K562 (cell line): Measurements from ENCODE around the gene RRAGD. TPM values are rescaled to one million over a fixed set of nuclear protein-coding genes. Genes with fewer than 3 reads are reported as not detected.

Experiments
- ATAC-seq: fragments of 200-7000 bp; cut with Tn5 transposase; 3 replicates; pipeline ENCODE4 v1.9.1; 2020; ENCODE audit warnings: moderate library complexity
- BruUV-seq: library from RNA; stranded (reverse); fragments of 400-500 nt; replicated peaks from 2 replicates; lab custom pipeline; 2021; lab: Mats Ljungman, UMichigan
- CTCF ChIA-PET: fragments of 300-600 bp; formaldehyde crosslinking; extraction: SDS; loops from one replicate; lab custom pipeline; 2021; ENCODE audit warnings: low intra/inter-chr PET ratio; lab: Yijun Ruan, JAX
- POLR2A ChIA-PET: fragments of 300-600, 350-650 bp; sonication (Branson Sonifier 250); formaldehyde crosslinking; extraction: SDS; loops from one replicate; lab custom pipeline; 2021; ENCODE audit warnings: antibody characterized with exemption, inconsistent platforms; lab: Yijun Ruan, JAX
- DNase-seq, 4 experiments: peaks; one replicate each; pipeline versions ENCODE4 v3.0.0 to v3.0.0-alpha.2; 2011 to 2018; ENCODE audit warnings: low spot score in 3 of 4, mixed read lengths in 3 of 4; ENCODE audit errors: extremely low read depth in 1 of 4
- FAIRE-seq: peaks from 2 replicates; lab custom pipeline; 2011; peaks lifted over from hg19 to GRCh38; lab: Jason Lieb, UNC
- H2AFZ ChIP-seq: 2 replicates; pipeline ENCODE4 v1.6.0; 2011; ENCODE audit warnings: low read depth, low read length, control low read depth, inconsistent platforms
- H3K27ac ChIP-seq: fragments of 200-600 bp; 3 replicates; pipeline ENCODE4 v1.8.0; 2011; ENCODE audit warnings: low read depth, mild to moderate bottlenecking, control low read depth, inconsistent platforms, low read length, moderate library complexity, mixed read lengths; ENCODE audit errors: extremely low read depth
- H3K27me3 ChIP-seq, 2 experiments: fragments of 300-600 bp in 1 of 2; 2 replicates in 1 of 2; 3 replicates in 1 of 2; pipeline versions ENCODE4 v1.6.0 to v1.8.0; 2011; ENCODE audit warnings: inconsistent platforms in 2 of 2, low read length in 2 of 2, mild to moderate bottlenecking in 1 of 2, mixed read lengths in 1 of 2, moderate library complexity in 1 of 2; ENCODE audit not compliant: control insufficient read depth in 2 of 2, insufficient read depth in 2 of 2
- H3K36me3 ChIP-seq: fragments of 300-600 bp; 3 replicates; pipeline ENCODE4 v1.8.0; 2011; ENCODE audit warnings: mild to moderate bottlenecking, low read length, inconsistent platforms; ENCODE audit not compliant: control insufficient read depth, insufficient read depth
- H3K4me1 ChIP-seq, 2 experiments: fragments of 200-600 bp in 1 of 2; replicated peaks in 1 of 2; 2 replicates in 1 of 2; 3 replicates in 1 of 2; pipeline versions ENCODE4 v1.5.1 to v1.8.0; 2011; ENCODE audit warnings: inconsistent platforms in 2 of 2, low read length in 2 of 2, mild to moderate bottlenecking in 1 of 2, mixed read lengths in 1 of 2, moderate library complexity in 1 of 2; ENCODE audit not compliant: control insufficient read depth in 2 of 2, insufficient read depth in 2 of 2
- H3K4me2 ChIP-seq: 2 replicates; pipeline ENCODE4 v1.6.1; 2011; ENCODE audit warnings: low read length, control low read depth, inconsistent platforms, mixed read lengths; ENCODE audit not compliant: insufficient read depth
- H3K4me3 ChIP-seq: fragments of 200-600 bp; sonication (generic), shearing (Covaris generic); 2 replicates; pipeline ENCODE4 v1.5.1; 2016; ENCODE audit warnings: control low read depth, inconsistent platforms
- H3K79me2 ChIP-seq: fragments of 200-600 bp; 3 replicates; pipeline ENCODE4 v1.8.0; 2011; ENCODE audit warnings: low read length, inconsistent platforms; ENCODE audit not compliant: control insufficient read depth, insufficient read depth
- H3K9ac ChIP-seq, 2 experiments: 2 replicates each; pipeline versions ENCODE4 v1.6.0 to v1.6.1; 2011; ENCODE audit warnings: low read depth in 2 of 2, low read length in 2 of 2, control low read depth in 1 of 2, inconsistent platforms in 1 of 2, mild to moderate bottlenecking in 1 of 2, mixed read lengths in 1 of 2; ENCODE audit not compliant: insufficient read depth in 1 of 2
- H3K9me1 ChIP-seq: one replicate; pipeline ENCODE4 v1.6.0; 2011; ENCODE audit warnings: inconsistent platforms, mild to moderate bottlenecking, low read length, moderate library complexity; ENCODE audit not compliant: control insufficient read depth, insufficient read depth
- H3K9me3 ChIP-seq: replicated peaks from 2 replicates; pipeline ENCODE4 v1.5.1; 2011; ENCODE audit warnings: low read depth, low read length, inconsistent platforms; ENCODE audit not compliant: control insufficient read depth, insufficient read depth
- H4K20me1 ChIP-seq: replicated peaks from 2 replicates; pipeline ENCODE4 v1.6.1; 2011; ENCODE audit warnings: low read length, inconsistent platforms, mixed read lengths; ENCODE audit not compliant: control insufficient read depth, insufficient read depth
- CEBPB ChIP-seq: fragments of 450-650 bp; IDR thresholded peaks from 2 replicates; pipeline ENCODE4 v1.6.1; 2016; ENCODE audit warnings: missing genetic modification characterization, missing compliant biosample characterization
- KDM5B ChIP-seq: fragments of 200-600 bp; sonication (generic); IDR thresholded peaks from 2 replicates; pipeline ENCODE4 v1.6.1; 2012; ENCODE audit warnings: low read depth, mild to moderate bottlenecking, moderate library complexity, low read length, control low read depth, inconsistent platforms; ENCODE audit not compliant: insufficient replicate concordance
- NCOA1 ChIP-seq: fragments of 450-650 bp; IDR thresholded peaks from 2 replicates; pipeline ENCODE4 v1.6.1; 2016; ENCODE audit warnings: low read depth
- POLR2H ChIP-seq: IDR thresholded peaks from 2 replicates; pipeline ENCODE4 v1.6.1; 2016; ENCODE audit warnings: missing genetic modification characterization, low read depth, mild to moderate bottlenecking, control low read depth, missing compliant biosample characterization, moderate library complexity
- SAFB2 ChIP-seq: fragments of 200-400 bp; formaldehyde crosslinking; IDR thresholded peaks from 2 replicates; pipeline ENCODE4 v1.6.1; 2018; ENCODE audit warnings: borderline replicate concordance, low read length, low read depth, moderate library complexity; ENCODE audit not compliant: severe bottlenecking
- TRIM24 ChIP-seq, 2 experiments: fragments of 450-650 bp; IDR thresholded peaks; 2 replicates each; pipeline ENCODE4 v1.6.1; 2016
- ZNF239 ChIP-seq: fragments of 250-450 bp; sonication (Bioruptor Pico); IDR thresholded peaks from 2 replicates; pipeline ENCODE4 v1.4.0; 2020; ENCODE audit warnings: mild to moderate bottlenecking
- WGBS: fragments of 100-300 bp; shearing (Covaris generic); methylation state at CpG from one replicate; pipeline ENCODE4 v1.1.6; 2016; ENCODE audit warnings: low coverage, mixed read lengths; ENCODE audit not compliant: insufficient coverage; ENCODE audit errors: missing lambda C conversion rate; 5-methylcytosine and 5-hydroxymethylcytosine counted together
- in situ Hi-C: fragments of 300-500 bp; cut with MboI; formaldehyde crosslinking; loops from 4 replicates; pipeline ENCODE4 v1.15.0; 2018; ENCODE audit warnings: inconsistent platforms, mixed read lengths
- intact Hi-C: fragments of 100-400 bp; cut with micrococcal nuclease; formaldehyde crosslinking; loops from 2 replicates; pipeline ENCODE4 v1.14.2; 2022
- polyA plus RNA-seq, 8 experiments: library from polyadenylated mRNA; depleted of rRNA in 4 of 8; stranded (reverse) in 5 of 8; unstranded in 3 of 8; fragments of >200 nt; fragmentation: Nextera tagmentation in 2 of 8; fragmentation: Illumina TruSeq in 1 of 8; extraction: Ambion mirVana in 2 of 8; extraction: Trizol in 1 of 8; gene quantifications; 2 replicates each; pipeline versions ENCODE4 v1.2.1 to v1.2.3, GENCODE V29; 2011 to 2014; ENCODE audit warnings: inconsistent platforms in 1 of 8, missing spikeins in 1 of 8
- total RNA-seq, 7 experiments: library from RNA; depleted of rRNA in 6 of 7; stranded (reverse); fragments of >200 nt in 6 of 7; fragmentation: Illumina TruSeq in 2 of 7; extraction: Trizol in 2 of 7; gene quantifications; 2 replicates each; pipeline versions ENCODE4 v1.2.1 to v1.2.3, GENCODE V29; 2011 to 2021; ENCODE audit warnings: low replicate concordance in 1 of 7
- TF ChIP-seq, protein P1 (sequence below): fragments of 250-450 bp; sonication (Bioruptor Pico); IDR thresholded peaks from 2 replicates; pipeline ENCODE4 v1.8.0; 2022; ENCODE audit warnings: moderate library complexity, mild to moderate bottlenecking, inconsistent platforms
- TF ChIP-seq, protein P2 (sequence below): fragments of 200-600 bp; sonication (generic); IDR thresholded peaks from one replicate; pipeline ENCODE4 v1.6.1; 2012; ENCODE audit warnings: mild to moderate bottlenecking, low read depth, low read length, inconsistent platforms

RRAGD gene
- total and polyA plus RNA-seq, 9 of the 15 experiments (the other 6 are each of a cell fraction or from before 2014, with no cell fraction given): 0.03 to 0.07 (median 0.04) TPM; not detected in 6

DNA sequence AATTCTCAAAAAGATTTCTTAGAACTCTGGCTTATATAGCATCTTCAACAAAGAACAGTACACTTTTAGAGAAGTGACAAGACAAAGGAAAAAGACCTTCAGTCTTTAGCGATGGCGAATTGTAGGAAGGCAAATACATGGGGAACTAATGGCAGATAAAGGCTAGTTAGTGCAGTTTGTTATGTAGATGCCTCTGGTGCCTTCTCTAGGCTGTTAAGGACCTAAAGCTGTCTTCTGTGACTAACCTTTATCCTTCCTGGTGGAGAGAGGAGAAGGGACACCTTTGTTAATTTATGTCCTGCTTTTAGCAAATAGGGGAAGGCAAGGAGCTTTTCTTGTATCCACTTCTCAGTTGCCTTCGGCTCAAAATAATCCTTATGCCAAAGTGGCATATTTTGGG, 28.1 kb upstream of the RRAGD start:
- CTCF ChIA-PET: no interaction called here
- TF ChIP-seq ZNF239 (CRISPR knock-in tag) (no peak), SAFB2 (no peak), POLR2H (tag) (no peak), KDM5B (no peak), CEBPB (tag) (no peak), TRIM24 (IDR thresholded peaks at IDR 0.05) (no peak), NCOA1 (no peak)
- TF ChIP-seq, protein P1, sequence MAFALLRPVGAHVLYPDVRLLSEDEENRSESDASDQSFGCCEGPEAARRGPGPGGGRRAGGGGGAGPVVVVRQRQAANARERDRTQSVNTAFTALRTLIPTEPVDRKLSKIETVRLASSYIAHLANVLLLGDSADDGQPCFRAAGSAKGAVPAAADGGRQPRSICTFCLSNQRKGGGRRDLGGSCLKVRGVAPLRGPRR: no peak
- TF ChIP-seq, protein P2, sequence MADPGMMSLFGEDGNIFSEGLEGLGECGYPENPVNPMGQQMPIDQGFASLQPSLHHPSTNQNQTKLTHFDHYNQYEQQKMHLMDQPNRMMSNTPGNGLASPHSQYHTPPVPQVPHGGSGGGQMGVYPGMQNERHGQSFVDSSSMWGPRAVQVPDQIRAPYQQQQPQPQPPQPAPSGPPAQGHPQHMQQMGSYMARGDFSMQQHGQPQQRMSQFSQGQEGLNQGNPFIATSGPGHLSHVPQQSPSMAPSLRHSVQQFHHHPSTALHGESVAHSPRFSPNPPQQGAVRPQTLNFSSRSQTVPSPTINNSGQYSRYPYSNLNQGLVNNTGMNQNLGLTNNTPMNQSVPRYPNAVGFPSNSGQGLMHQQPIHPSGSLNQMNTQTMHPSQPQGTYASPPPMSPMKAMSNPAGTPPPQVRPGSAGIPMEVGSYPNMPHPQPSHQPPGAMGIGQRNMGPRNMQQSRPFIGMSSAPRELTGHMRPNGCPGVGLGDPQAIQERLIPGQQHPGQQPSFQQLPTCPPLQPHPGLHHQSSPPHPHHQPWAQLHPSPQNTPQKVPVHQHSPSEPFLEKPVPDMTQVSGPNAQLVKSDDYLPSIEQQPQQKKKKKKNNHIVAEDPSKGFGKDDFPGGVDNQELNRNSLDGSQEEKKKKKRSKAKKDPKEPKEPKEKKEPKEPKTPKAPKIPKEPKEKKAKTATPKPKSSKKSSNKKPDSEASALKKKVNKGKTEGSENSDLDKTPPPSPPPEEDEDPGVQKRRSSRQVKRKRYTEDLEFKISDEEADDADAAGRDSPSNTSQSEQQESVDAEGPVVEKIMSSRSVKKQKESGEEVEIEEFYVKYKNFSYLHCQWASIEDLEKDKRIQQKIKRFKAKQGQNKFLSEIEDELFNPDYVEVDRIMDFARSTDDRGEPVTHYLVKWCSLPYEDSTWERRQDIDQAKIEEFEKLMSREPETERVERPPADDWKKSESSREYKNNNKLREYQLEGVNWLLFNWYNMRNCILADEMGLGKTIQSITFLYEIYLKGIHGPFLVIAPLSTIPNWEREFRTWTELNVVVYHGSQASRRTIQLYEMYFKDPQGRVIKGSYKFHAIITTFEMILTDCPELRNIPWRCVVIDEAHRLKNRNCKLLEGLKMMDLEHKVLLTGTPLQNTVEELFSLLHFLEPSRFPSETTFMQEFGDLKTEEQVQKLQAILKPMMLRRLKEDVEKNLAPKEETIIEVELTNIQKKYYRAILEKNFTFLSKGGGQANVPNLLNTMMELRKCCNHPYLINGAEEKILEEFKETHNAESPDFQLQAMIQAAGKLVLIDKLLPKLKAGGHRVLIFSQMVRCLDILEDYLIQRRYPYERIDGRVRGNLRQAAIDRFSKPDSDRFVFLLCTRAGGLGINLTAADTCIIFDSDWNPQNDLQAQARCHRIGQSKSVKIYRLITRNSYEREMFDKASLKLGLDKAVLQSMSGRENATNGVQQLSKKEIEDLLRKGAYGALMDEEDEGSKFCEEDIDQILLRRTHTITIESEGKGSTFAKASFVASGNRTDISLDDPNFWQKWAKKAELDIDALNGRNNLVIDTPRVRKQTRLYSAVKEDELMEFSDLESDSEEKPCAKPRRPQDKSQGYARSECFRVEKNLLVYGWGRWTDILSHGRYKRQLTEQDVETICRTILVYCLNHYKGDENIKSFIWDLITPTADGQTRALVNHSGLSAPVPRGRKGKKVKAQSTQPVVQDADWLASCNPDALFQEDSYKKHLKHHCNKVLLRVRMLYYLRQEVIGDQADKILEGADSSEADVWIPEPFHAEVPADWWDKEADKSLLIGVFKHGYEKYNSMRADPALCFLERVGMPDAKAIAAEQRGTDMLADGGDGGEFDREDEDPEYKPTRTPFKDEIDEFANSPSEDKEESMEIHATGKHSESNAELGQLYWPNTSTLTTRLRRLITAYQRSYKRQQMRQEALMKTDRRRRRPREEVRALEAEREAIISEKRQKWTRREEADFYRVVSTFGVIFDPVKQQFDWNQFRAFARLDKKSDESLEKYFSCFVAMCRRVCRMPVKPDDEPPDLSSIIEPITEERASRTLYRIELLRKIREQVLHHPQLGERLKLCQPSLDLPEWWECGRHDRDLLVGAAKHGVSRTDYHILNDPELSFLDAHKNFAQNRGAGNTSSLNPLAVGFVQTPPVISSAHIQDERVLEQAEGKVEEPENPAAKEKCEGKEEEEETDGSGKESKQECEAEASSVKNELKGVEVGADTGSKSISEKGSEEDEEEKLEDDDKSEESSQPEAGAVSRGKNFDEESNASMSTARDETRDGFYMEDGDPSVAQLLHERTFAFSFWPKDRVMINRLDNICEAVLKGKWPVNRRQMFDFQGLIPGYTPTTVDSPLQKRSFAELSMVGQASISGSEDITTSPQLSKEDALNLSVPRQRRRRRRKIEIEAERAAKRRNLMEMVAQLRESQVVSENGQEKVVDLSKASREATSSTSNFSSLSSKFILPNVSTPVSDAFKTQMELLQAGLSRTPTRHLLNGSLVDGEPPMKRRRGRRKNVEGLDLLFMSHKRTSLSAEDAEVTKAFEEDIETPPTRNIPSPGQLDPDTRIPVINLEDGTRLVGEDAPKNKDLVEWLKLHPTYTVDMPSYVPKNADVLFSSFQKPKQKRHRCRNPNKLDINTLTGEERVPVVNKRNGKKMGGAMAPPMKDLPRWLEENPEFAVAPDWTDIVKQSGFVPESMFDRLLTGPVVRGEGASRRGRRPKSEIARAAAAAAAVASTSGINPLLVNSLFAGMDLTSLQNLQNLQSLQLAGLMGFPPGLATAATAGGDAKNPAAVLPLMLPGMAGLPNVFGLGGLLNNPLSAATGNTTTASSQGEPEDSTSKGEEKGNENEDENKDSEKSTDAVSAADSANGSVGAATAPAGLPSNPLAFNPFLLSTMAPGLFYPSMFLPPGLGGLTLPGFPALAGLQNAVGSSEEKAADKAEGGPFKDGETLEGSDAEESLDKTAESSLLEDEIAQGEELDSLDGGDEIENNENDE: no peak

More for the DNA sequence above, 28.1 kb upstream of the RRAGD start:
- DNase-seq (no peak), ATAC-seq (no peak), FAIRE-seq (no peak)
- peaks cover 5 to 9% of the 10 kb centered on the region in 2 experiments; a peak in 3 of 5 replicates for H3K27me3 ChIP-seq
- POLR2A ChIA-PET: interaction anchor here (0.6 to 0.8 kb wide), 2 partner anchors 10 to 18 kb away, joined by 3 read pairs; no protein-coding TSS in a partner anchor
- 3% methylated on average over 3 of the region's 3 CpGs for WGBS
- no peaks in the 10 kb centered on the region for H4K20me1 ChIP-seq
- H3K36me3 ChIP-seq: no peaks in the 10 kb centered on the region
- intact Hi-C loops: no loop called here
- no peaks in the 10 kb centered on the region for H3K9me1 ChIP-seq
- H2AFZ ChIP-seq: no peak overlapping the region
- no peaks in the 10 kb centered on the region for H3K4me1 ChIP-seq
- no peak overlapping the region for H3K4me3 ChIP-seq
- no peaks in the 10 kb centered on the region for H3K79me2 ChIP-seq
- H3K27ac ChIP-seq: no peak overlapping the region
- no peak overlapping the region for H3K9ac ChIP-seq
- H3K4me2 ChIP-seq: no peak overlapping the region
- in situ Hi-C loops: no loop called here
- BruUV-seq: no TSS peak
- H3K9me3 ChIP-seq: no peaks in the 10 kb centered on the region
